ENCODE data around the gene CUEDC1. TPM values are rescaled to one million over a fixed set of nuclear protein-coding genes. Genes with fewer than 3 reads are reported as not detected.

The CUEDC1 gene
- total RNA-seq, 1 experiment from 2014 or later: 53.5 TPM

- H3K27ac ChIP-seq (ENCODE audit: low read depth, low read length, poor library complexity, severe bottlenecking): peak overlapping the region; percentile 95
- no peak for TF ChIP-seq EZH2 (IDR thresholded peaks at IDR 0.05; ENCODE audit: borderline replicate concordance, low read depth, low read length, poor library complexity, severe bottlenecking)
- no peak for TF ChIP-seq CTCF (conservative IDR thresholded peaks at IDR 0.05; ENCODE audit: low read depth, low read length)
- no TSS peak for BruUV-seq (replicated peaks)
- ChIA-PET CTCF (interaction anchor here (1.6 kb wide), 1 partner anchor 16 kb away, joined by 8 read pairs; no protein-coding TSS in a partner anchor), POLR2A (ENCODE audit: low non-redundant PET) (no interaction called here)
- H3K27me3 ChIP-seq (replicated peaks; ENCODE audit: insufficient read depth, low read depth, low read length, poor library complexity): no peaks in the 10 kb centered on the region
- DNase-seq (ENCODE audit: low spot score): no peak
- H3K4me1 ChIP-seq (ENCODE audit: insufficient read depth, low read length, poor library complexity, severe bottlenecking): peaks cover 81% of the 10 kb centered on the region
- H3K4me3 ChIP-seq (ENCODE audit: low read depth, low read length, poor library complexity, severe bottlenecking): no peak overlapping the region
- intact Hi-C loops (cut with micrococcal nuclease; ENCODE audit: unreplicated experiment): no loop called here
- peaks cover 10% of the 10 kb centered on the region for H3K36me3 ChIP-seq (ENCODE audit: insufficient read depth, low read length, poor library complexity, severe bottlenecking)
- no peaks in the 10 kb centered on the region for H3K9me3 ChIP-seq (ENCODE audit: low read depth, low read length, poor library complexity, severe bottlenecking)
Observed at GRCh38 chr17:57876866-57877237, 78.4 kb downstream of the CUEDC1 start.

GRCh38 chr17:57876023-57876865 lies 79.0 kb downstream of the CUEDC1 start:
- peak overlapping the region; percentile 95 for H3K27ac ChIP-seq (ENCODE audit: low read depth, low read length, poor library complexity, severe bottlenecking)
- intact Hi-C loops (cut with micrococcal nuclease; ENCODE audit: unreplicated experiment): no loop called here
- ChIA-PET POLR2A (ENCODE audit: low non-redundant PET) (interaction anchor here (0.6 kb wide), 1 partner anchor 95 kb away, joined by 12 read pairs; no protein-coding TSS in a partner anchor), CTCF (interaction anchor here (0.5 to 2.1 kb wide), 8 partner anchors 16 to 324 kb away, joined by 3 to 10 read pairs (median 5); no protein-coding TSS in a partner anchor)
- no peaks in the 10 kb centered on the region for H3K27me3 ChIP-seq (replicated peaks; ENCODE audit: insufficient read depth, low read depth, low read length, poor library complexity)
- no peak overlapping the region for H3K4me3 ChIP-seq (ENCODE audit: low read depth, low read length, poor library complexity, severe bottlenecking)
- peaks cover 12% of the 10 kb centered on the region for H3K36me3 ChIP-seq (ENCODE audit: insufficient read depth, low read length, poor library complexity, severe bottlenecking)
- BruUV-seq (replicated peaks): no TSS peak
- TF ChIP-seq CTCF (conservative IDR thresholded peaks at IDR 0.05; ENCODE audit: low read depth, low read length) (no peak), EZH2 (IDR thresholded peaks at IDR 0.05; ENCODE audit: borderline replicate concordance, low read depth, low read length, poor library complexity, severe bottlenecking) (no peak)
- DNase-seq (ENCODE audit: low spot score): no peak
- H3K9me3 ChIP-seq (ENCODE audit: low read depth, low read length, poor library complexity, severe bottlenecking): no peaks in the 10 kb centered on the region
- peaks cover 75% of the 10 kb centered on the region for H3K4me1 ChIP-seq (ENCODE audit: insufficient read depth, low read length, poor library complexity, severe bottlenecking)

GRCh38 chr17:57875290-57876022 lies 79.8 kb downstream of the CUEDC1 start:
- BruUV-seq (replicated peaks): no TSS peak
- H3K4me3 ChIP-seq (ENCODE audit: low read depth, low read length, poor library complexity, severe bottlenecking): peak overlapping the region; percentile 11
- DNase-seq (ENCODE audit: low spot score): peak; percentile 94

More at GRCh38 chr17:57875290-57876022, 79.8 kb downstream of the CUEDC1 start:
- intact Hi-C loops (cut with micrococcal nuclease; ENCODE audit: unreplicated experiment): loop anchor here (1.0 kb wide), 1 partner anchor 17 kb away; no protein-coding TSS in a partner anchor
- Histone ChIP-seq H3K4me1 (ENCODE audit: insufficient read depth, low read length, poor library complexity, severe bottlenecking) (peaks cover 70% of the 10 kb centered on the region), H3K9me3 (ENCODE audit: low read depth, low read length, poor library complexity, severe bottlenecking) (no peaks in the 10 kb centered on the region), H3K27me3 (replicated peaks; ENCODE audit: insufficient read depth, low read depth, low read length, poor library complexity) (no peaks in the 10 kb centered on the region), H3K36me3 (ENCODE audit: insufficient read depth, low read length, poor library complexity, severe bottlenecking) (peaks cover 20% of the 10 kb centered on the region), H3K27ac (ENCODE audit: low read depth, low read length, poor library complexity, severe bottlenecking) (peak overlapping the region; percentile 95)
- no peak for TF ChIP-seq EZH2 (IDR thresholded peaks at IDR 0.05; ENCODE audit: borderline replicate concordance, low read depth, low read length, poor library complexity, severe bottlenecking)
- TF ChIP-seq CTCF (conservative IDR thresholded peaks at IDR 0.05; ENCODE audit: low read depth, low read length): peak; percentile 44
- ChIA-PET CTCF (interaction anchor here (0.5 to 2.1 kb wide), 10 partner anchors 12 to 325 kb away, joined by 3 to 10 read pairs (median 4); partner anchors contain the start of gene CUEDC1), POLR2A (ENCODE audit: low non-redundant PET) (interaction anchor here (0.6 kb wide), 2 partner anchors 96 to 113 kb away, joined by 7 to 12 read pairs; partner anchors contain the start of gene VEZF1)
